Islet of Langerhans (tissue), 1 donor: ENCODE results near the gene ME1.
"Not testable (repeated sequence)": the region's sequence is repeated elsewhere in the genome, so short reads cannot be mapped to it uniquely, and the experiment has no call there.

Experiments used
- FAIRE-seq: peaks from one replicate; lab custom pipeline; 2011; peaks lifted over from hg19 to GRCh38; lab: Jason Lieb, UNC

ME1 gene

GRCh38 chr6:83430611-83431544 is at the start of gene ME1:
ME1 (minus strand) TSS chr6:83431051; CDS start chr6:83430954, 97 bp downstream.
- FAIRE-seq = no peak

GRCh38 chr6:83480470-83480869 is 49.6 kb upstream of the ME1 start:
- no peak for FAIRE-seq

GRCh38 chr6:83479389-83479788 is 48.5 kb upstream of the ME1 start:
- no peak for FAIRE-seq

GRCh38 chr6:83476971-83477370 is 46.1 kb upstream of the ME1 start:
- FAIRE-seq = no peak

GRCh38 chr6:83474309-83474708 is 43.5 kb upstream of the ME1 start:
- no peak for FAIRE-seq

- FAIRE-seq = no peak
Measured at GRCh38 chr6:83472767-83473166, 41.9 kb upstream of the ME1 start.

GRCh38 chr6:83470587-83470986 is 39.7 kb upstream of the ME1 start:
- FAIRE-seq = no peak

GRCh38 chr6:83470001-83470400 is 39.1 kb upstream of the ME1 start:
- FAIRE-seq = no peak

GRCh38 chr6:83467620-83468036 is 36.8 kb upstream of the ME1 start:
- FAIRE-seq = no peak

- FAIRE-seq = no peak
Measured at GRCh38 chr6:83466328-83466727, 35.5 kb upstream of the ME1 start.

- FAIRE-seq = no peak
Measured at GRCh38 chr6:83464381-83465140, 33.7 kb upstream of the ME1 start.

GRCh38 chr6:83463886-83464285 is 33.0 kb upstream of the ME1 start:
- FAIRE-seq = no peak

- no peak for FAIRE-seq
Measured at GRCh38 chr6:83462524-83462923, 31.7 kb upstream of the ME1 start.

- no peak for FAIRE-seq
Measured at GRCh38 chr6:83461438-83461837, 30.6 kb upstream of the ME1 start.

GRCh38 chr6:83459663-83460062 is 28.8 kb upstream of the ME1 start:
- FAIRE-seq = no peak

- not testable (repeated sequence) for FAIRE-seq
Measured at GRCh38 chr6:83450015-83450414, 19.2 kb upstream of the ME1 start.

GRCh38 chr6:83444086-83444699 is 13.3 kb upstream of the ME1 start:
- FAIRE-seq = not testable (repeated sequence)

- no peak for FAIRE-seq
Measured at GRCh38 chr6:83443516-83443915, 12.7 kb upstream of the ME1 start.

GRCh38 chr6:83442752-83443151 is 11.9 kb upstream of the ME1 start:
- FAIRE-seq = peak; percentile 45

- no peak for FAIRE-seq
Measured at GRCh38 chr6:83439201-83439600, 8.3 kb upstream of the ME1 start.

GRCh38 chr6:83436674-83437073 is 5.8 kb upstream of the ME1 start:
- FAIRE-seq = no peak

GRCh38 chr6:83433177-83433576 is 2.3 kb upstream of the ME1 start:
- no peak for FAIRE-seq

- no peak for FAIRE-seq
Measured at GRCh38 chr6:83432636-83433035, 1.8 kb upstream of the ME1 start.
